SK-N-MC (cell line): ENCODE measurements around the gene RSU1.

Experiments
- DNase-seq: peaks from one replicate; pipeline ENCODE4 v3.0.0-alpha.2; 2011; ENCODE audit warnings: low read depth, low spot score
- H3K27ac ChIP-seq: fragments of 200-600 bp; sonication (generic); 2 replicates; pipeline ENCODE4 v1.5.1; 2016; ENCODE audit warnings: mixed run types
- H3K36me3 ChIP-seq: fragments of 200-600 bp; sonication (generic); 2 replicates; pipeline ENCODE4 v1.6.1; 2017; ENCODE audit warnings: antibody characterized with exemption, low read length, mixed read lengths; ENCODE audit not compliant: insufficient read depth
- H3K4me3 ChIP-seq: fragments of 200-600 bp; sonication (generic); 2 replicates; pipeline ENCODE4 v1.5.1; 2016
- H3K9ac ChIP-seq: fragments of 200-600 bp; sonication (generic); 2 replicates; pipeline ENCODE4 v1.8.0; 2017; ENCODE audit warnings: mixed run types, mixed read lengths; ENCODE audit not compliant: insufficient read length
- H3K9me3 ChIP-seq: fragments of 200-600 bp; sonication (generic); 2 replicates; pipeline ENCODE4 v1.6.1; 2017; ENCODE audit warnings: low read depth, mild to moderate bottlenecking, antibody characterized with exemption, low read length, moderate library complexity, mixed read lengths
- EZH2 ChIP-seq: fragments of 200-600 bp; sonication (generic); IDR thresholded peaks from one replicate; pipeline ENCODE4 v1.6.1; 2017; ENCODE audit warnings: antibody characterized with exemption
- FOXP2 ChIP-seq: optimal IDR thresholded peaks from 2 replicates; pipeline ENCODE3; 2011; ENCODE audit warnings: mild to moderate bottlenecking, moderate library complexity; ENCODE audit not compliant: insufficient read depth; ENCODE audit errors: extremely low read length, control extremely low read depth
- POLR2AphosphoS5 ChIP-seq: IDR thresholded peaks from 2 replicates; pipeline ENCODE4 v1.6.1; 2012; ENCODE audit warnings: mild to moderate bottlenecking, low read depth, low read length, borderline replicate concordance

The RSU1 gene

DNA sequence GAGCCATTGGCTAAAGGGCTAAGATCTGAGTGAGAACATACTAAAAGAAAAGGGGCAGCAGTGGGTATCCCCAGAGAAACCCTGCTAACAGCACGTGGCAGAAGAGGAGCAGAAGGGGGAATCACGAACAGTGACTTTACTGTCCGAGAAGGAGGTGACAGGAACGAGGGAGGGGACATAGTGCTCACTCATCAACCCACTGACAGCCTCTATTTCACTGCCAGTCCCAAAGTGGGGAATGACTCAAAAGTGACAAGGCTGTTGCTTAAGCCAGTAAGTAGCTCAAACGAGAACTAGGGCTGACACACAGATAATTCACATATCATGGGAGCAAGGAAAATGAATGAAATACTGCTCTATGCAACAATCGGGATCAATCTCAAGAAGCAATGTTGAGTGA lies 92.7 kb downstream of the RSU1 start:
- no peak for DNase-seq
- H3K27ac ChIP-seq: no peak overlapping the region
- H3K9ac ChIP-seq: no peak overlapping the region
- no peaks in the 10 kb centered on the region for H3K36me3 ChIP-seq
- H3K9me3 ChIP-seq: no peaks in the 10 kb centered on the region
- TF ChIP-seq FOXP2 (no peak), POLR2AphosphoS5 (no peak), EZH2 (no peak)
- no peak overlapping the region for H3K4me3 ChIP-seq

DNA sequence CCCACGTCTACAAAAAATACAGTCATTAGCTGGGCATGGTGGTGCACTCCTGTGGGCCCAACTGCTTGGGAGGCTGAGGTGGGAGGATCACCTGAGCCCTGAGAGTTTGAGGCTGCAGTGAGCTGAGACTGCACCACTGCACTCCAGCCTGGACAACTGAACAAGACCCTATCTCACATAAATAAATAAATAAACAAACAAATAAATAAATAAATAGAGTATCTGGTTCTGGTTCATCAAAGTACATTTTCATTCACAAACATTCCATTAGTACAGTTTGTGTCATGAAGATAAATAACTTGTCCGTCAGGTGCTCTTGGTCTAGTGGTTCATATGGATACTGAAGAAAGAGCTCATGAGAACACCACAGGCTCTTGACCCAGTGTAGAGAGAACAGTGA lies 96.4 kb downstream of the RSU1 start:
- H3K4me3 ChIP-seq: no peak overlapping the region
- no peak for DNase-seq
- no peak overlapping the region for H3K27ac ChIP-seq
- H3K36me3 ChIP-seq: no peaks in the 10 kb centered on the region
- H3K9ac ChIP-seq: no peak overlapping the region
- TF ChIP-seq FOXP2 (no peak), POLR2AphosphoS5 (no peak), EZH2 (no peak)
- H3K9me3 ChIP-seq: no peaks in the 10 kb centered on the region

DNA sequence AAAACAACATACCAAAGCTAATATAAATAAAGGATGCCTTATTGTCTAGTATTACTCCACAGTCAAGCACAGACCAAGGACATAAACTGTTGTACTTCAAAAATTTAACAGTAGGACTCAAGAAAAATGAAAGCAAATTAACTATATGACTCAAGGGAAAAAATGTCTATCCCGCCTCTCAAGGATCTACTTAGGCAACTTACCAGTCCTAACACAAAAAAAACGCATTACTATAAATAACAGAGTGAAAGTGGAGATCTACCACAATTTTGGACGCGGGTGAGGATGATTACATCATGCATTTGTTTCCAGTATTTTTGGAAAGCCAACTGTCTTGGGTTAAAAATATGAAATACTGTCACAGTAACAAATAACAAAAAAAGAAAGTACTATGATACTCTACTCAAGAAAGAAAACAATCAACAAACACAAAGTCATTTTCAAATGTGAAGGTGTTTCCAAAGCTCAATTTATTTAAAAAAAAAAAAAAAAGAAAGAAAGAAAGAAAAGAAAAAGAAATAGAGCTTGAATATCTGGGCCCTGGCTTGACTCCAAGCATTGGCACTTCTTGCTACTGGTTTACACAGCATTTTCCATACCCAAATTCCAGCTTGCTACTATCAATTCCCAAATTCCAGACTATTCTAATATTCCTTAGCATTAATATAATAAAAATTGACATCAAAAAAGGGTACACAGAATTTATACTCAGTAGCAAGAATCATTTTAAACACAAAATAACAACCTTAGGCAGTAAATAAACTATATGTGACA lies 99.4 kb downstream of the RSU1 start:
- no peak for DNase-seq
- TF ChIP-seq POLR2AphosphoS5: no peak
- TF ChIP-seq FOXP2: no peak
- TF ChIP-seq EZH2: no peak

DNA sequence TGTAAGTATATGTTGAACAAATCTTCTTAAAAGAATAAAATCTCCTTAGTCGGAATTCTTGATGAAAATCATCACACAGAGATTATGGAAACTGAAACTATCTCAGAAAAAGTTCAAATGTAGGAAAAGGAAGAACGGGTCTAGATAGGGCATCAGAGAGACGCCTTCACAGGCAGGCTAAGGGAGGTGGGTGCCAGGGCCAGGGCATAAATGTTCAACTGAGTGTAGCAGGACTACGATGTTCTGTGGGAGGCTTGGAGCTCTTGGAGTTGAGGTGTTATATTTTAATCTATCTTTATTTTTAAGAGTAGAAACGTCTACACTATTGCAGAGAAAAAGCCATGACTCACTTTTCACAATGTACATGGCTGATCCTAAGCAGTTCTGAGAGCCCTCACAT lies 101.2 kb downstream of the RSU1 start:
- H3K27ac ChIP-seq: no peak overlapping the region

More for the DNA sequence above, 99.4 kb downstream of the RSU1 start:
- Histone ChIP-seq H3K36me3 (no peaks in the 10 kb centered on the region), H3K9ac (no peak overlapping the region), H3K27ac (no peak overlapping the region), H3K4me3 (no peak overlapping the region), H3K9me3 (no peaks in the 10 kb centered on the region)

DNA sequence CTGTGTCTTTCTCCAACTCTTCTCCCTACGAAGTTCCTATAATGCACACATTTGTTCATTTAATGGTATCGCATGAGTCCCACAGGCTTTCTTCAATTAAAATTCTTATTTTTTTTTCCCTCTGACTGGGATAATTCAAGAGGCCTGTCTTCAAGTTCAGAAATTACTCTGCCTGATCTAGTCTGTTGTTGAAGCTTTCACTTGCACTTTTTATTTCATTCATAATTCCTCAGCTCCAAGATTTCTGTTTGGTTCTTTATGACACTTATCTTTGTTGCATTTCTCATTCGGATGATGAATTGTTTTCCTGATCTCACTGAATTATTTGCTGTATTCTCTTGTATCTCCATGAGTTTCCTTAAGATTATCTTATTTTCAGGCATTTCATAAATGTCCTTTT lies 103.9 kb downstream of the RSU1 start:
- no peaks in the 10 kb centered on the region for H3K36me3 ChIP-seq
- H3K4me3 ChIP-seq: no peak overlapping the region
- H3K9ac ChIP-seq: no peak overlapping the region
- H3K27ac ChIP-seq: no peak overlapping the region
- TF ChIP-seq EZH2 (no peak), POLR2AphosphoS5 (no peak), FOXP2 (no peak)
- no peak for DNase-seq
- H3K9me3 ChIP-seq: no peaks in the 10 kb centered on the region

More for the DNA sequence above, 101.2 kb downstream of the RSU1 start:
- Histone ChIP-seq H3K9me3 (no peaks in the 10 kb centered on the region), H3K9ac (no peak overlapping the region), H3K36me3 (no peaks in the 10 kb centered on the region), H3K4me3 (no peak overlapping the region)
- DNase-seq: no peak
- TF ChIP-seq POLR2AphosphoS5 (no peak), FOXP2 (no peak), EZH2 (no peak)

GRCh38 chr10:16712883-16713282 lies 104.3 kb downstream of the RSU1 start:
- Histone ChIP-seq H3K4me3 (no peak overlapping the region), H3K9me3 (no peaks in the 10 kb centered on the region), H3K27ac (no peak overlapping the region), H3K9ac (no peak overlapping the region), H3K36me3 (no peaks in the 10 kb centered on the region)
- DNase-seq: no peak
- TF ChIP-seq FOXP2 (no peak), EZH2 (no peak), POLR2AphosphoS5 (no peak)

- TF ChIP-seq POLR2AphosphoS5 (no peak), EZH2 (no peak), FOXP2 (no peak)
- Histone ChIP-seq H3K27ac (no peak overlapping the region), H3K4me3 (no peak overlapping the region), H3K36me3 (no peaks in the 10 kb centered on the region), H3K9me3 (no peaks in the 10 kb centered on the region), H3K9ac (no peak overlapping the region)
- DNase-seq: no peak
These were observed 116.9 kb downstream of the RSU1 start for GRCh38 chr10:16700331-16700730.

DNA sequence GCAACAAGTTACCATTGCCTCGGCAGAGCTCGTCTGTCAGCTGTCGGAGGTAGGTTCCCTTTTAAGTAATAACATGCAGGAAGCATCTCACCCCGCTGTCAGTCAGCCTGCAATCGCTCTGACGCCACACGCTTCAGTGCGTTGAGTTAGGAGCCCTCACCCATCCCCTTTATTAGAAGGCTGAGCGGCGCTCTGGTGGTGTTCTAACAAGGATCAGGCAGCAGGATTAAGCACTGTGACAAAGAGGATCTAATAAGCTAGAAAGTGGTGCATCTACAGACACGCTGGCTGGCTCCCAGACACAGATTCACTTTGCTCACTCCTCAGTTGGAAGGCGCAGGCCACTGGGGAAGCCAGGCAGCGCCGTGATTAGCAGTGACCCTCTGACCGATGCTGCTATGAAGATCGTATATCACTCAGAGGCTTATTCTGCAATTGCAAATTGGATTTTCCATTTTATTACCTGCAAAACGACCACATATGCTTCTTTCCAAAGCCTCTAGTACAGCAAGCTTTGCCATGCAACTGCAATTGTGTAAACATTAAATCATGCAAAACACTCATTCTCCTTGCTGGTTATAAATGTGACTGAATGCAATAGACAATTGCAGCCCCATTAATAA lies 117.7 kb downstream of the RSU1 start:
- H3K4me3 ChIP-seq: no peak overlapping the region
- no peak overlapping the region for H3K9ac ChIP-seq
- no peak for DNase-seq
- no peaks in the 10 kb centered on the region for H3K9me3 ChIP-seq
- no peak overlapping the region for H3K27ac ChIP-seq
- TF ChIP-seq EZH2 (no peak), POLR2AphosphoS5 (no peak)
- no peaks in the 10 kb centered on the region for H3K36me3 ChIP-seq
